Fibroblast of skin of back (primary cell): Measurements from ENCODE around the gene RAP1A.
"Not testable (repeated sequence)": the region's sequence is repeated elsewhere in the genome, so short reads cannot be mapped to it uniquely, and the experiment has no call there.

Source experiments
- DNase-seq: peaks from one replicate; pipeline ENCODE4 v3.0.0-alpha.2; 2013

Gene RAP1A

GRCh38 chr1:111630567-111630966, 11.0 kb downstream of the RAP1A start:
- no peak for DNase-seq

- DNase-seq, result no peak
Observed at GRCh38 chr1:111631502-111631901, 11.9 kb downstream of the RAP1A start.

GRCh38 chr1:111632771-111633170, 13.2 kb downstream of the RAP1A start:
- not testable (repeated sequence) for DNase-seq

- no peak for DNase-seq
Observed at GRCh38 chr1:111633736-111634247, 14.2 kb downstream of the RAP1A start.

- no peak for DNase-seq
Observed at GRCh38 chr1:111635324-111636009, 15.9 kb downstream of the RAP1A start.

- no peak for DNase-seq
Observed at GRCh38 chr1:111638320-111638719, 18.7 kb downstream of the RAP1A start.

GRCh38 chr1:111639602-111640198, 20.1 kb downstream of the RAP1A start:
- no peak for DNase-seq

- DNase-seq, result no peak
Observed at GRCh38 chr1:111643097-111643496, 23.5 kb downstream of the RAP1A start.

- no peak for DNase-seq
Observed at GRCh38 chr1:111643696-111644095, 24.1 kb downstream of the RAP1A start.

- DNase-seq, result no peak
Observed at GRCh38 chr1:111644506-111644905, 24.9 kb downstream of the RAP1A start.

- no peak for DNase-seq
Observed at GRCh38 chr1:111647736-111648135, 28.1 kb downstream of the RAP1A start.

- DNase-seq, result no peak
Observed at GRCh38 chr1:111648806-111649205, 29.2 kb downstream of the RAP1A start.

- DNase-seq, result no peak
Observed at GRCh38 chr1:111649227-111649626, 29.6 kb downstream of the RAP1A start.

GRCh38 chr1:111649648-111650047, 30.1 kb downstream of the RAP1A start:
- no peak for DNase-seq

- DNase-seq, result no peak
Observed at GRCh38 chr1:111653709-111654108, 34.1 kb downstream of the RAP1A start.

- no peak for DNase-seq
Observed at GRCh38 chr1:111654839-111655238, 35.2 kb downstream of the RAP1A start.

GRCh38 chr1:111656086-111657017, 36.8 kb downstream of the RAP1A start:
- DNase-seq, result peak; percentile 43

- no peak for DNase-seq
Observed at GRCh38 chr1:111658622-111659021, 39.0 kb downstream of the RAP1A start.

- DNase-seq, result no peak
Observed at GRCh38 chr1:111660204-111661150, 40.9 kb downstream of the RAP1A start.

- no peak for DNase-seq
Observed at GRCh38 chr1:111664652-111665051, 45.1 kb downstream of the RAP1A start.

- DNase-seq, result no peak
Observed at GRCh38 chr1:111665497-111665896, 45.9 kb downstream of the RAP1A start.

- DNase-seq, result no peak
Observed at GRCh38 chr1:111666828-111667227, 47.2 kb downstream of the RAP1A start.
